HEK293 (cell line): ENCODE measurements around the gene SMAD7.

Experiments
- EGR2 ChIP-seq: fragments of 450-650 bp; formaldehyde crosslinking; IDR thresholded peaks from 2 replicates; pipeline ENCODE4 v1.5.1; 2016; ENCODE audit warnings: low read depth, missing biosample characterization, missing genetic modification characterization
- GLIS2 ChIP-seq: fragments of 450-650 bp; formaldehyde crosslinking; IDR thresholded peaks from 2 replicates; pipeline ENCODE4 v1.5.1; 2016; ENCODE audit warnings: missing biosample characterization, missing genetic modification characterization
- HOXC10 ChIP-seq: sonication (generic); formaldehyde crosslinking; IDR thresholded peaks from 2 replicates; pipeline ENCODE4 v1.8.1; 2023; ENCODE audit warnings: mild to moderate bottlenecking, missing genetic modification reagents
- KLF16 ChIP-seq: fragments of 450-650 bp; formaldehyde crosslinking; IDR thresholded peaks from 2 replicates; pipeline ENCODE4 v1.5.1; 2017; ENCODE audit warnings: missing biosample characterization, missing genetic modification characterization
- KLF9 ChIP-seq: fragments of 450-650 bp; formaldehyde crosslinking; IDR thresholded peaks from 2 replicates; pipeline ENCODE4 v1.5.1; 2016; ENCODE audit warnings: missing biosample characterization, missing genetic modification characterization, low read depth
- SP3 ChIP-seq: fragments of 450-650 bp; formaldehyde crosslinking; IDR thresholded peaks from 2 replicates; pipeline ENCODE4 v1.5.1; 2016; ENCODE audit warnings: missing biosample characterization, missing genetic modification characterization
- ZBTB8A ChIP-seq: fragments of 450-650 bp; formaldehyde crosslinking; IDR thresholded peaks from 2 replicates; pipeline ENCODE4 v1.5.1; 2016; ENCODE audit warnings: missing biosample characterization, missing genetic modification characterization
- ZIC2 ChIP-seq: fragments of 450-650 bp; formaldehyde crosslinking; IDR thresholded peaks from 2 replicates; pipeline ENCODE4 v1.5.1; 2016; ENCODE audit warnings: missing biosample characterization, missing genetic modification characterization
- ZNF132 ChIP-seq: fragments of 450-650 bp; formaldehyde crosslinking; IDR thresholded peaks from 2 replicates; pipeline ENCODE4 v1.5.1; 2017; ENCODE audit warnings: missing biosample characterization, missing genetic modification characterization, borderline replicate concordance
- ZNF223 ChIP-seq: fragments of 450-650 bp; formaldehyde crosslinking; IDR thresholded peaks from 2 replicates; pipeline ENCODE4 v1.5.1; 2016; ENCODE audit warnings: missing biosample characterization, missing genetic modification characterization
- ZNF350 ChIP-seq: fragments of 450-650 bp; formaldehyde crosslinking; IDR thresholded peaks from 2 replicates; pipeline ENCODE4 v1.5.0; 2017; ENCODE audit warnings: missing biosample characterization, mild to moderate bottlenecking, missing genetic modification characterization
- ZNF37A ChIP-seq: fragments of 450-650 bp; IDR thresholded peaks from 2 replicates; pipeline ENCODE4 v1.5.1; 2018; ENCODE audit warnings: missing biosample characterization, missing genetic modification characterization
- ZNF561 ChIP-seq: fragments of 450-650 bp; IDR thresholded peaks from 2 replicates; pipeline ENCODE4 v1.5.1; 2018; ENCODE audit warnings: missing biosample characterization, missing genetic modification characterization, borderline replicate concordance
- ZNF654 ChIP-seq: fragments of 450-650 bp; formaldehyde crosslinking; IDR thresholded peaks from 2 replicates; pipeline ENCODE4 v1.5.1; 2016; ENCODE audit warnings: low read depth, missing biosample characterization, missing genetic modification characterization
- ZNF658 ChIP-seq: fragments of 450-650 bp; formaldehyde crosslinking; IDR thresholded peaks from 2 replicates; pipeline ENCODE4; 2016; ENCODE audit warnings: missing biosample characterization, missing genetic modification characterization
- ZNF768 ChIP-seq: fragments of 450-650 bp; formaldehyde crosslinking; IDR thresholded peaks from 2 replicates; pipeline ENCODE4 v1.5.1; 2018; ENCODE audit warnings: missing biosample characterization, mild to moderate bottlenecking, missing genetic modification characterization
- ZNF777 ChIP-seq: fragments of 450-650 bp; formaldehyde crosslinking; IDR thresholded peaks from 2 replicates; pipeline ENCODE4 v1.5.1; 2017; ENCODE audit warnings: missing biosample characterization, missing genetic modification characterization, borderline replicate concordance
- ZSCAN16 ChIP-seq: fragments of 450-650 bp; formaldehyde crosslinking; IDR thresholded peaks from 2 replicates; pipeline ENCODE4 v1.5.1; 2016; ENCODE audit warnings: missing biosample characterization, missing genetic modification characterization
- TF ChIP-seq, protein P1 (sequence below): IDR thresholded peaks from 2 replicates; pipeline ENCODE4 v1.6.1; 2011; ENCODE audit warnings: mild to moderate bottlenecking, low read depth, low read length, borderline replicate concordance
- TF ChIP-seq, protein P2 (sequence below): fragments of 450-650 bp; formaldehyde crosslinking; IDR thresholded peaks from 2 replicates; pipeline ENCODE4 v1.5.1; 2016; ENCODE audit warnings: missing biosample characterization, missing genetic modification characterization
- TF ChIP-seq, protein P3 (sequence below): fragments of 450-650 bp; formaldehyde crosslinking; IDR thresholded peaks from 2 replicates; pipeline ENCODE4 v1.5.1; 2016; ENCODE audit warnings: missing biosample characterization, missing genetic modification characterization
- TF ChIP-seq, protein P4 (sequence below): fragments of 450-650 bp; formaldehyde crosslinking; IDR thresholded peaks from 2 replicates; pipeline ENCODE4 v1.5.1; 2017; ENCODE audit warnings: missing biosample characterization, missing genetic modification characterization
- TF ChIP-seq, protein P5 (sequence below): fragments of 450-650 bp; IDR thresholded peaks from 2 replicates; pipeline ENCODE4 v1.5.1; 2018; ENCODE audit warnings: missing biosample characterization, missing genetic modification characterization

SMAD7 gene

DNA sequence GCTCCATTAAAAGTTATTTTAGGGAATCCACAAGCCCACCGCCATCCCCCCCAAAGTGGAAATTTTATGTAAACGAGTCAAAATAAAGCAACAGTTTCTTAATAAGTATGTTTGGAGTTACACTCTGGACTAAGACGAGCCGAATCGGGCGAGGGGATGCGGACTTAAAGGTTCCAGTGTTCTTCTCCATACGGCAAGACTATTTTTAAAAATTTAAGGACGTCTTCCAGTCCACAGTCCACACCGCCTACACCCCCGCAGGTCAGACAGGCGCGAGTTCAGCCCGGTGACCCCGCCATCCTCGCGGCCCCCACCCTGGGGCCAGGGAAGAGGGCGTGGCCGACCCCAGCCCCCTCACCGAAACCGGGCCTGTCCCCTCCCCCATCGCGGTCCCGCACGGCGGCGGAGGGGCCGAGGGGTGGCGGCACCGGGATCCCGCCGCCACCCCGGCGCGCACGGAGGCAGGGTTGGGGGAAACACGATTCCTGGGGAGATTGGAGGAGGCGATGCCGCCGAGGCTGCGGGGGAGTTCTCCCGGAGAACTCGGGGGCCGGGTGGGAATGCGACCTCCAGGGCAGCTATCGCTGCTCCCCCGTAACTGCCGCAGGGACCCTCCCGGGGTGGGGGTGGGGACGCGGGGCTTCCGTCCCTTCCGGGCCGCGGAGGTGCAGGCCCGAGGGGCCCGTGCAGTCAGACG, 24.5 kb upstream of the SMAD7 start (continued):
- no peak for TF ChIP-seq ZNF654 (tag by site-specific recombination)
- TF ChIP-seq ZNF777 (tag by site-specific recombination) = peak; percentile 71; the same call in 1 of the 2 replicates
- TF ChIP-seq ZNF561 = 0 out of 2 replicates have a peak, but pooled peaks have one; percentile 33
- TF ChIP-seq, protein P1, sequence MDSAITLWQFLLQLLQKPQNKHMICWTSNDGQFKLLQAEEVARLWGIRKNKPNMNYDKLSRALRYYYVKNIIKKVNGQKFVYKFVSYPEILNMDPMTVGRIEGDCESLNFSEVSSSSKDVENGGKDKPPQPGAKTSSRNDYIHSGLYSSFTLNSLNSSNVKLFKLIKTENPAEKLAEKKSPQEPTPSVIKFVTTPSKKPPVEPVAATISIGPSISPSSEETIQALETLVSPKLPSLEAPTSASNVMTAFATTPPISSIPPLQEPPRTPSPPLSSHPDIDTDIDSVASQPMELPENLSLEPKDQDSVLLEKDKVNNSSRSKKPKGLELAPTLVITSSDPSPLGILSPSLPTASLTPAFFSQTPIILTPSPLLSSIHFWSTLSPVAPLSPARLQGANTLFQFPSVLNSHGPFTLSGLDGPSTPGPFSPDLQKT = no peak
- no peak for TF ChIP-seq ZNF37A
- 0 out of 2 replicates have a peak, but pooled peaks have one; percentile 15 for TF ChIP-seq SP3
- no peak for TF ChIP-seq HOXC10 (CRISPR knock-in tag)
- TF ChIP-seq, protein P2, sequence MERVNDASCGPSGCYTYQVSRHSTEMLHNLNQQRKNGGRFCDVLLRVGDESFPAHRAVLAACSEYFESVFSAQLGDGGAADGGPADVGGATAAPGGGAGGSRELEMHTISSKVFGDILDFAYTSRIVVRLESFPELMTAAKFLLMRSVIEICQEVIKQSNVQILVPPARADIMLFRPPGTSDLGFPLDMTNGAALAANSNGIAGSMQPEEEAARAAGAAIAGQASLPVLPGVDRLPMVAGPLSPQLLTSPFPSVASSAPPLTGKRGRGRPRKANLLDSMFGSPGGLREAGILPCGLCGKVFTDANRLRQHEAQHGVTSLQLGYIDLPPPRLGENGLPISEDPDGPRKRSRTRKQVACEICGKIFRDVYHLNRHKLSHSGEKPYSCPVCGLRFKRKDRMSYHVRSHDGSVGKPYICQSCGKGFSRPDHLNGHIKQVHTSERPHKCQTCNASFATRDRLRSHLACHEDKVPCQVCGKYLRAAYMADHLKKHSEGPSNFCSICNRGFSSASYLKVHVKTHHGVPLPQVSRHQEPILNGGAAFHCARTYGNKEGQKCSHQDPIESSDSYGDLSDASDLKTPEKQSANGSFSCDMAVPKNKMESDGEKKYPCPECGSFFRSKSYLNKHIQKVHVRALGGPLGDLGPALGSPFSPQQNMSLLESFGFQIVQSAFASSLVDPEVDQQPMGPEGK (tag by site-specific recombination) = peak; percentile 42; the same call in 1 of the 2 replicates
- TF ChIP-seq KLF9 (tag by site-specific recombination) = peak; percentile 30; the same call in 1 of the 2 replicates
- TF ChIP-seq, protein P3, sequence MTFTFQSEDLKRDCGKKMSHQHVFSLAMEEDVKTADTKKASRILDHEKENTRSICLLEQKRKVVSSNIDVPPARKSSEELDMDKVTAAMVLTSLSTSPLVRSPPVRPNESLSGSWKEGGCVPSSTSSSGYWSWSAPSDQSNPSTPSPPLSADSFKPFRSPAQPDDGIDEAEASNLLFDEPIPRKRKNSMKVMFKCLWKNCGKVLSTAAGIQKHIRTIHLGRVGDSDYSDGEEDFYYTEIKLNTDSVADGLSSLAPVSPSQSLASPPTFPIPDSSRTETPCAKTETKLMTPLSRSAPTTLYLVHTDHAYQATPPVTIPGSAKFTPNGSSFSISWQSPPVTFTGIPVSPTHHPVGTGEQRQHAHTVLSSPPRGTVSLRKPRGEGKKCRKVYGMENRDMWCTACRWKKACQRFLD = no peak
- TF ChIP-seq ZNF223 (tag by site-specific recombination) = no peak
- TF ChIP-seq ZNF132 (tag by site-specific recombination) = no peak
- TF ChIP-seq, protein P4, sequence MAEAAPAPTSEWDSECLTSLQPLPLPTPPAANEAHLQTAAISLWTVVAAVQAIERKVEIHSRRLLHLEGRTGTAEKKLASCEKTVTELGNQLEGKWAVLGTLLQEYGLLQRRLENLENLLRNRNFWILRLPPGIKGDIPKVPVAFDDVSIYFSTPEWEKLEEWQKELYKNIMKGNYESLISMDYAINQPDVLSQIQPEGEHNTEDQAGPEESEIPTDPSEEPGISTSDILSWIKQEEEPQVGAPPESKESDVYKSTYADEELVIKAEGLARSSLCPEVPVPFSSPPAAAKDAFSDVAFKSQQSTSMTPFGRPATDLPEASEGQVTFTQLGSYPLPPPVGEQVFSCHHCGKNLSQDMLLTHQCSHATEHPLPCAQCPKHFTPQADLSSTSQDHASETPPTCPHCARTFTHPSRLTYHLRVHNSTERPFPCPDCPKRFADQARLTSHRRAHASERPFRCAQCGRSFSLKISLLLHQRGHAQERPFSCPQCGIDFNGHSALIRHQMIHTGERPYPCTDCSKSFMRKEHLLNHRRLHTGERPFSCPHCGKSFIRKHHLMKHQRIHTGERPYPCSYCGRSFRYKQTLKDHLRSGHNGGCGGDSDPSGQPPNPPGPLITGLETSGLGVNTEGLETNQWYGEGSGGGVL (tag by site-specific recombination) = peak; percentile 62; the same call in 1 of the 2 replicates
- peak; percentile 15; the same call in 1 of the 2 replicates for TF ChIP-seq ZIC2 (tag by site-specific recombination)
- no peak for TF ChIP-seq ZNF658 (tag by site-specific recombination)
- TF ChIP-seq ZNF768 (tag by site-specific recombination) = no peak
- no peak for TF ChIP-seq ZSCAN16
- peak; percentile 44; the same call in 1 of the 2 replicates for TF ChIP-seq EGR2
- TF ChIP-seq, protein P5, sequence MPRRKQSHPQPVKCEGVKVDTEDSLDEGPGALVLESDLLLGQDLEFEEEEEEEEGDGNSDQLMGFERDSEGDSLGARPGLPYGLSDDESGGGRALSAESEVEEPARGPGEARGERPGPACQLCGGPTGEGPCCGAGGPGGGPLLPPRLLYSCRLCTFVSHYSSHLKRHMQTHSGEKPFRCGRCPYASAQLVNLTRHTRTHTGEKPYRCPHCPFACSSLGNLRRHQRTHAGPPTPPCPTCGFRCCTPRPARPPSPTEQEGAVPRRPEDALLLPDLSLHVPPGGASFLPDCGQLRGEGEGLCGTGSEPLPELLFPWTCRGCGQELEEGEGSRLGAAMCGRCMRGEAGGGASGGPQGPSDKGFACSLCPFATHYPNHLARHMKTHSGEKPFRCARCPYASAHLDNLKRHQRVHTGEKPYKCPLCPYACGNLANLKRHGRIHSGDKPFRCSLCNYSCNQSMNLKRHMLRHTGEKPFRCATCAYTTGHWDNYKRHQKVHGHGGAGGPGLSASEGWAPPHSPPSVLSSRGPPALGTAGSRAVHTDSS = no peak
- TF ChIP-seq GLIS2 = peak; percentile 84
- 0 out of 2 replicates have a peak, but pooled peaks have one; percentile 35 for TF ChIP-seq KLF16 (tag by site-specific recombination)
- TF ChIP-seq ZNF350 (tag by site-specific recombination) = no peak
- 0 out of 2 replicates have a peak, but pooled peaks have one; percentile 25 for TF ChIP-seq ZBTB8A (tag by site-specific recombination)
